ENCODE data around the gene ZNF827.

The ZNF827 gene

GRCh38 chr4:145851511-145852201, 87.0 kb downstream of the ZNF827 start:
- CTCF ChIA-PET: no interaction called here
- no peak for TF ChIP-seq NFRKB (IDR thresholded peaks at IDR 0.05)
- TF ChIP-seq PKNOX1 (IDR thresholded peaks at IDR 0.05): no peak
- TF ChIP-seq FOXM1 (IDR thresholded peaks at IDR 0.05; ENCODE audit: borderline replicate concordance): no peak
- TF ChIP-seq ZNF384 (IDR thresholded peaks at IDR 0.05): no peak
- no peak for TF ChIP-seq FOXA1 (IDR thresholded peaks at IDR 0.05)
- no peak for TF ChIP-seq TARDBP (IDR thresholded peaks at IDR 0.05)
- no peak for TF ChIP-seq HDGF (IDR thresholded peaks at IDR 0.05; ENCODE audit: borderline replicate concordance)
- no peak for TF ChIP-seq L3MBTL2 (conservative IDR thresholded peaks at IDR 0.05)
- no peak for TF ChIP-seq CTBP1 (IDR thresholded peaks at IDR 0.05; ENCODE audit: borderline replicate concordance)
- no peak for TF ChIP-seq SUZ12 (IDR thresholded peaks at IDR 0.05)
- no peak for TF ChIP-seq LEF1 (IDR thresholded peaks at IDR 0.05; ENCODE audit: borderline replicate concordance)
- TF ChIP-seq BHLHE40 (IDR thresholded peaks at IDR 0.05; ENCODE audit: borderline replicate concordance): no peak
- TF ChIP-seq SP1 (IDR thresholded peaks at IDR 0.05): no peak
- no peak for TF ChIP-seq FOXK2 (IDR thresholded peaks at IDR 0.05)
- TF ChIP-seq ARNT (IDR thresholded peaks at IDR 0.05): no peak
- TF ChIP-seq ELF4 (IDR thresholded peaks at IDR 0.05): no peak
- POLR2A ChIA-PET: interaction anchor here (0.7 to 1.8 kb wide), 2 partner anchors 10 to 40 kb away, joined by 3 to 5 read pairs; no protein-coding TSS in a partner anchor
- no peak for DNase-seq (ENCODE audit: extremely low spot score)

- no peak for DNase-seq (ENCODE audit: extremely low spot score)
- POLR2A ChIA-PET: no interaction called here
- CTCF ChIA-PET: no interaction called here
- TF ChIP-seq ELF4 (IDR thresholded peaks at IDR 0.05): no peak
- TF ChIP-seq ZNF384 (IDR thresholded peaks at IDR 0.05): no peak
- TF ChIP-seq FOXK2 (IDR thresholded peaks at IDR 0.05): no peak
- no peak for TF ChIP-seq SP1 (IDR thresholded peaks at IDR 0.05)
- TF ChIP-seq FOXM1 (IDR thresholded peaks at IDR 0.05; ENCODE audit: borderline replicate concordance): no peak
- TF ChIP-seq TARDBP (IDR thresholded peaks at IDR 0.05): no peak
- no peak for TF ChIP-seq PKNOX1 (IDR thresholded peaks at IDR 0.05)
- TF ChIP-seq LEF1 (IDR thresholded peaks at IDR 0.05; ENCODE audit: borderline replicate concordance): no peak
- no peak for TF ChIP-seq NFRKB (IDR thresholded peaks at IDR 0.05)
- no peak for TF ChIP-seq L3MBTL2 (conservative IDR thresholded peaks at IDR 0.05)
- TF ChIP-seq FOXA1 (IDR thresholded peaks at IDR 0.05): no peak
These were observed 90.9 kb downstream of the ZNF827 start for GRCh38 chr4:145847764-145848163.

DNA sequence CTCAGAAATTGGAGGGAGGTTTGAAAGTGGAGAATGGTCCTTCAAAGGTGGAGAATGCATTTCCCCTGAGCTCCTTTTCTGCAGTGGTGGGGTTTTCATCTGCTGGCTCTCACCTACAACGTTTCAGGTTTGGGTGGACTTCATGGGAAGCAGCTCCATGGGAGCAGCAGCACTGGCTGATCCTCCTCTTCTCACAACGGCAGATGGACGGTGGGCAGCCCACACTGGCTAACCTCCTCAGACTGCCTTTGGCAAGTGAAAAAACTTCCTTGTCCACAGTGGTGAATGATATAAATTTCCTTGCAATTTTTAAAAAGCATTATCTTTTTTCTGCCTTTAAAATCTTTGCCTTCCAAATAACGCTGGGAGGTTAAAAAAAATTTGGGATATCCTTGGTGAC, 93.5 kb downstream of the ZNF827 start:
- POLR2A ChIA-PET: no interaction called here
- no peak for DNase-seq (ENCODE audit: extremely low spot score)
- CTCF ChIA-PET: interaction anchor here (1.0 kb wide), 1 partner anchor 9 kb away, joined by 3 read pairs; no protein-coding TSS in a partner anchor
- TF ChIP-seq NFRKB (IDR thresholded peaks at IDR 0.05) (no peak), SP1 (IDR thresholded peaks at IDR 0.05) (no peak), FOXA1 (IDR thresholded peaks at IDR 0.05) (no peak), ARNT (IDR thresholded peaks at IDR 0.05) (no peak), TARDBP (IDR thresholded peaks at IDR 0.05) (no peak), FOXM1 (IDR thresholded peaks at IDR 0.05; ENCODE audit: borderline replicate concordance) (no peak), CTBP1 (IDR thresholded peaks at IDR 0.05; ENCODE audit: borderline replicate concordance) (no peak), HDGF (IDR thresholded peaks at IDR 0.05; ENCODE audit: borderline replicate concordance) (no peak), PKNOX1 (IDR thresholded peaks at IDR 0.05) (no peak), ZNF384 (IDR thresholded peaks at IDR 0.05) (no peak), BHLHE40 (IDR thresholded peaks at IDR 0.05; ENCODE audit: borderline replicate concordance) (no peak), SUZ12 (IDR thresholded peaks at IDR 0.05) (no peak), L3MBTL2 (conservative IDR thresholded peaks at IDR 0.05) (no peak), LEF1 (IDR thresholded peaks at IDR 0.05; ENCODE audit: borderline replicate concordance) (no peak), ELF4 (IDR thresholded peaks at IDR 0.05) (no peak)

GRCh38 chr4:145843639-145844038, 95.0 kb downstream of the ZNF827 start:
- no peak for TF ChIP-seq TARDBP (IDR thresholded peaks at IDR 0.05)
- no peak for TF ChIP-seq SUZ12 (IDR thresholded peaks at IDR 0.05)
- TF ChIP-seq CTBP1 (IDR thresholded peaks at IDR 0.05; ENCODE audit: borderline replicate concordance): no peak
- no peak for TF ChIP-seq SP1 (IDR thresholded peaks at IDR 0.05)
- TF ChIP-seq HDGF (IDR thresholded peaks at IDR 0.05; ENCODE audit: borderline replicate concordance): no peak
- TF ChIP-seq ARNT (IDR thresholded peaks at IDR 0.05): no peak
- TF ChIP-seq FOXA1 (IDR thresholded peaks at IDR 0.05): no peak
- no peak for TF ChIP-seq FOXK2 (IDR thresholded peaks at IDR 0.05)
- TF ChIP-seq LEF1 (IDR thresholded peaks at IDR 0.05; ENCODE audit: borderline replicate concordance): no peak
- POLR2A ChIA-PET: no interaction called here
- DNase-seq (ENCODE audit: extremely low spot score): no peak
- CTCF ChIA-PET: no interaction called here

DNA sequence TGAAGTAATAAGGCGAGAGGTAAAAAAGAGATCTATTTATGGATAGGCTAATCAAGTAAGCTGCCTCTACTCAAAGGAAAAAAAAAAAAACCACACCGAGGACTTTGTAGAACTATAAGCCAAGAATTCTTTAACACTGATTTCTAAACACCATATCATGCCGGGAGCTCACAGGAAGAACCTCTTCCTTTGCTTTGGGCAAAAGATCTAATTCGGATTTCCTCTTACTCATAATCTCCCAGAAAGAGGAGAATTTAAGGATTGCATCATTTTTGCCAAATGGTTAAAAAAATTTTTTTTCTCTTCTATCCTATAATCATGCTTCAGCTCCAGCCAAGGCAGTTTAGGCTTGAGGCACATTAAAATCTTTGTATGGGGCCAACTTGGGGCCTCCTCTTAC, 95.5 kb downstream of the ZNF827 start:
- CTCF ChIA-PET: no interaction called here
- POLR2A ChIA-PET: no interaction called here
- no peak for DNase-seq (ENCODE audit: extremely low spot score)
- TF ChIP-seq ELF4 (IDR thresholded peaks at IDR 0.05): no peak
- TF ChIP-seq TARDBP (IDR thresholded peaks at IDR 0.05): no peak
- TF ChIP-seq CTBP1 (IDR thresholded peaks at IDR 0.05; ENCODE audit: borderline replicate concordance): no peak
- no peak for TF ChIP-seq BHLHE40 (IDR thresholded peaks at IDR 0.05; ENCODE audit: borderline replicate concordance)
- no peak for TF ChIP-seq NFRKB (IDR thresholded peaks at IDR 0.05)
- no peak for TF ChIP-seq FOXA1 (IDR thresholded peaks at IDR 0.05)
- no peak for TF ChIP-seq SP1 (IDR thresholded peaks at IDR 0.05)
- no peak for TF ChIP-seq PKNOX1 (IDR thresholded peaks at IDR 0.05)
- TF ChIP-seq LEF1 (IDR thresholded peaks at IDR 0.05; ENCODE audit: borderline replicate concordance): no peak
- no peak for TF ChIP-seq ARNT (IDR thresholded peaks at IDR 0.05)
- no peak for TF ChIP-seq L3MBTL2 (conservative IDR thresholded peaks at IDR 0.05)
- no peak for TF ChIP-seq FOXM1 (IDR thresholded peaks at IDR 0.05; ENCODE audit: borderline replicate concordance)
- no peak for TF ChIP-seq FOXK2 (IDR thresholded peaks at IDR 0.05)
- TF ChIP-seq SUZ12 (IDR thresholded peaks at IDR 0.05): no peak
- TF ChIP-seq HDGF (IDR thresholded peaks at IDR 0.05; ENCODE audit: borderline replicate concordance): no peak
- no peak for TF ChIP-seq ZNF384 (IDR thresholded peaks at IDR 0.05)

Measured in HEK293T (cell line).